Activated CD4-positive, alpha-beta T cell treated with anti-CD3 and anti-CD28 coated beads, Interleukin-2, amount 50 U/mL, for 1 hour (primary cell): ENCODE data around the gene LAMA3.
A peak's percentile ranks its signal among the peaks of the same experiment; 100 is the strongest.

Source experiments
- DNase-seq: peaks from one replicate; pipeline ENCODE4 v3.0.0-alpha.2; 2020

LAMA3 gene

DNA sequence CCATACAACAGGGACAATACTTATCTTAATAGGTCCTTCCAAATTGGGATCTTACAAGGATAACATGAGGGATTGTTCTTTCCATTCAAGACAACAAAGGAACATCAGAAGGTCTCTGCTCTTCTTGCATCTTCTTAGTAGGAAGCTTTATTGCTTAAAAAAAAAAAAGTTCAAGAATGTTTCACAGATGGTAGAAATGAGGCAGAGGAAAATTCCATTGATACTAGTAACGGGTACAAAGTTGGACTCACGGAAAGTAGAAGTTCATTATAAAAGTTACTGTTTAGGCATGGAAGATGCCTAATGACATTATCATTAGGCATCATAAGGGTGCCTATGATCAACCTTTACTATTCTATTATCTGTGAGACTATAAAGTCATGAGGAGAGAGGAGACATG lies 136.2 kb downstream of the LAMA3 start:
- no peak for DNase-seq

DNA sequence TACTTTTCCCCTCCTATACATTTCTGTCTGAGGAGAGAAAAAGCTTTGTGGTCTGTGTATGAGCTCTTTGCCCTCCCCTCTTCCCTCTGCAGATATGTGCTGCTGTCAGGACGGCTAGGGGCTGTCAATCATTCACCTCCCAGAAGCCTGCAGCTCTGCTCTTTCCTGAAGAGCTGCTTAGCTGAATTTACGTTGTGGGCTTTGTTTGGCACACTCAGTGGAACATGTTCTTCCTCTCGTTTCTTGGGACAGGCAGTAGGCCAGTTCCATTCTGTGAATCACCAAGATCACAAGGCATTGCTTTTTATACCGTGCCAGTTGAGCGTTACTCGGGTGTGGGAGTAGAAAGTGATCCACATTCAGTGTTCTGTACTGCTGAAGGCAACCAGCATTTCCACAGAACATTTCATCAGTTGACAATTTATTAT lies 136.7 kb downstream of the LAMA3 start:
- DNase-seq: no peak

DNA sequence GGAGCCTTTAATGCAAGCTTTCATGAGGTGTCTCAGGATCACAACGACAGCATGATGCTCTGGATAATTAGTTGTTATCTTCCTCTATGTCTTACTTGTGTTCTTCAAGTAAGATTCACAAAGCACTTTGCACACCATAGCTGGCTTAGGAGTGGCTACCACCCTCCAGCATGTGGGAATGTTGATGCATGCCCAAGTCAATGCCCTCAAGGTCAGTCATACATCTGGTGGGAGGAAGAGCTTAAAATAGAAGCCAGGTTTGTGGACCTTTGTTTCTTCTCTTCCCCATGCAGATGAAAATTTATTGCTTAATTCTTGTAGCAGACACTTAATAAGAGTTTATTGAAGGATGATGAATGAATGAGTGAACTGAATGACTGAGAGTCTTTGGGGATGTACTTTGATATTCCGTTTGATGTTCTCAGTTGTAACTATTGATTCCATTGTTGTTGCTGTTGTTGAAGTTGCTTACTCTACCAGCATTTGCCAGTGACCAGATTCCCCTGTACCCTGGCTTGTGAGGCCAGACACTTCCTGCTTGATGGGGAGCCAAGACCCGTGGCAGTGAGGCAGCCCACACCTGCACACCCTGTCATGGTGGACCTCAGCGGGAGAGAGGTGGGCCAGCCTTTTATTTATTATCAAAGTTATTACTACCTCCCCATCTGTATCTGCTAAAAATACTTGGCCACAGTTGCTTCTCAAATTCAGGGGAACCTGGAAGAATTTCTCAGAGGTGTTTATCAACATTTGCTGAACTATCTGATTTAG lies 137.8 kb downstream of the LAMA3 start:
- DNase-seq: no peak

- DNase-seq: no peak
Measured at GRCh38 chr18:23827681-23828080, 138.4 kb downstream of the LAMA3 start.

DNA sequence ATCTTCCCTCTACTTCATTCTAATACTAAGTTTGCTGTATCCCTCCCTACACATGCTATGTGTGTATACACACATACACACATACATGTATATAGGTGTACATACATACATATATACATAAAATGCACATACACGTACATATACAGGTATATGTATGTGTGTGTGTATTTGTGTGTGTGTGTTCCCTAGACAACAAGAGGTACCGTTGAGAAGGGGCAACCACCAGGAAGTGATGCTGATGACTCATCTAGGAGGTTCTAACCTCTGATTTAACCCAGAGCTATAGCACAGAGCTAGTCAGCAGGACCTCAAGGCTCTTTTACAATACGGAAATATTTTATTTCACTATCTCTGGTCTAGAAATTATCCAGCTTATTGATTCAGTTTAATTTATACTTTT lies 139.2 kb downstream of the LAMA3 start:
- peak; percentile 15 for DNase-seq

GRCh38 chr18:23832911-23833310 lies 143.7 kb downstream of the LAMA3 start:
- no peak for DNase-seq

- no peak for DNase-seq
Measured at GRCh38 chr18:23833714-23834113, 144.5 kb downstream of the LAMA3 start.

- no peak for DNase-seq
Measured at GRCh38 chr18:23835091-23835490, 145.8 kb downstream of the LAMA3 start.

GRCh38 chr18:23835506-23835905 lies 146.3 kb downstream of the LAMA3 start:
- DNase-seq: no peak

DNA sequence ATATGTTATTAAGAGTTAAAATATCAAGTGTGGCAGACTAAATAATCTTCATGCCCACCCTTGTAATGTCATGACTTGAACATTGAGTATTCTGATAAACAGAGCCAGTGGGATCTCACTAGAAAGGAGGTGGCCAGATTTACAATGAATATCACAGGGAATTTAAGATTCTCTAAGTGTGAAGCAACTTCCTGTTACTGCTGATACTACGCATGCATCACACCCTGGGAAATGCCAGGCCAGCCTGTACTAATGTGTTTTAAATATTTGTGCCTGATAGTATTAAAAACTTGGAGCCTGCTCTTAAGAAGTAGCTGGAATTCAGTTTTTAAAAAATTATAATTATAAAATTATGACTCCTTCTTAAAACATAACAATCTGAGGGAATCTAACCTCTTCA lies 148.3 kb downstream of the LAMA3 start:
- no peak for DNase-seq

DNA sequence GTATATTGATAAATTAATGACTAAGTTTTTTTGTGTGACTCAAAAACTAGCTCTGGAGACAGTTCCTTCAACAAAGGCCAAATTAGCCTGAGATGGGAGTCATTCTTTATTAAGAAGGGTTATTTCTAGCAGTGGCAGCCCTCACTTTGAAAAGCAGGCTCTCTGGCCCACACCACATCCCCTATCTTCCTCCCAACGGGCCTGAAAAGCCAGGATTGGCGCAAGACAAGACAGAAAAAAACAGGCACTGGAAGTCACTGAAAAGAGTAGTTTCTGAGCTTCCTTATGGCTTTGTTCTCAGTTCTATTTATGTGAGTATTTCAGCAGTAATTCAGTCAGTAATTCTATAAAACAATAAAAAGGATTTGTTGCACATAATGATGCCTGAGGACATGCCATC lies 149.0 kb downstream of the LAMA3 start:
- DNase-seq: no peak

GRCh38 chr18:23838801-23839366 lies 149.6 kb downstream of the LAMA3 start:
- no peak for DNase-seq

DNA sequence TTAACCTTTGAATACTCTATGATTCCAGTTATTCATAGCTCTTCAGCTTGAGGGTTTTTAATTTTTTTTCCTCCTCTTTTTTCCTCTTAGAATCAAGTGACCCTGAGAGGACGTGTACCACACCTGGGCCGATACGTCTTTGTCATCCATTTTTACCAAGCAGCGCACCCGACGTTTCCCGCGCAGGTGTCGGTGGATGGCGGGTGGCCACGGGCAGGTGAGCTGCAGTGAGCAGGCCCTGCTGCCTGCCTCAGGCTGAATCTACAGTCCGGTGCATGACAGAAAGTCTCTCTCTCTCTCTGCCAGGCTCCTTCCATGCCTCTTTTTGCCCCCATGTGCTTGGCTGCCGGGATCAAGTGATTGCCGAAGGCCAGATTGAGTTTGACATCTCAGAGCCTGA lies 153.1 kb downstream of the LAMA3 start:
- DNase-seq: no peak

DNA sequence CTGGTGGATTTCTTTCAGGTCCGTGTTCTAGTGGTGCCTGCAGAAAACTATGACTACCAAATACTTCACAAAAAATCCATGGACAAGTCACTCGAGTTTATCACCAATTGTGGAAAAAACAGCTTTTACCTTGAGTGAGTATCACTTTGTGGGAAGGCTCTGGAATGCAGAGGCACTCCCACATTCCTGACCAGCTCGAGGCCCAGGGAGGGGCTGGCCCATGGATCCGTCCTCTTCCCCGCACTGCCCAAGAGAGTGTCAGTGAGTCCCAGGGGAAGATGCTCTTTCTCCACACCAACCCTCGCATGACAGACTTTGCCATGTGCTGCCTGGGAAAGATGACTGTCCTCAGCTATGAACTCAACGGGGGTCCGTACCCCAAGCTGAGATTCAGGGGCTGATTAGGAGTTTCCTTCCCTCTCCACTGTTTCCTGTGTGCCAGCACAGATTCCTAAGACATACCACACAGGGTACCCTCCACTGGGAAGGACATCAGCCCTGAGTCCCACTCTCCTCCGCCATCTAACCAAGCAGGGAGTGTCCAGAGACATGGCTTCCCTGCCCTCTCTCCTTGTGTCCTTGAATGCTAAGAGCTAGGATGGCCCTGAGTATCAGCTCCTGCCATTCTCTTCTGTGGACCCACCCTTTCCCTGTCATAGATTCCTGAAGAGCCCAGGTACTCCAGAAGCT lies 155.9 kb downstream of the LAMA3 start:
- no peak for DNase-seq

- no peak for DNase-seq
Measured at GRCh38 chr18:23845988-23846630, 156.9 kb downstream of the LAMA3 start.

- no peak for DNase-seq
Measured at GRCh38 chr18:23847321-23847986, 158.2 kb downstream of the LAMA3 start.

- no peak for DNase-seq
Measured at GRCh38 chr18:23849141-23849540, 159.9 kb downstream of the LAMA3 start.

GRCh38 chr18:23850215-23850614 lies 161.0 kb downstream of the LAMA3 start:
- DNase-seq: no peak

- DNase-seq: no peak
Measured at GRCh38 chr18:23851470-23852002, 162.3 kb downstream of the LAMA3 start.

DNA sequence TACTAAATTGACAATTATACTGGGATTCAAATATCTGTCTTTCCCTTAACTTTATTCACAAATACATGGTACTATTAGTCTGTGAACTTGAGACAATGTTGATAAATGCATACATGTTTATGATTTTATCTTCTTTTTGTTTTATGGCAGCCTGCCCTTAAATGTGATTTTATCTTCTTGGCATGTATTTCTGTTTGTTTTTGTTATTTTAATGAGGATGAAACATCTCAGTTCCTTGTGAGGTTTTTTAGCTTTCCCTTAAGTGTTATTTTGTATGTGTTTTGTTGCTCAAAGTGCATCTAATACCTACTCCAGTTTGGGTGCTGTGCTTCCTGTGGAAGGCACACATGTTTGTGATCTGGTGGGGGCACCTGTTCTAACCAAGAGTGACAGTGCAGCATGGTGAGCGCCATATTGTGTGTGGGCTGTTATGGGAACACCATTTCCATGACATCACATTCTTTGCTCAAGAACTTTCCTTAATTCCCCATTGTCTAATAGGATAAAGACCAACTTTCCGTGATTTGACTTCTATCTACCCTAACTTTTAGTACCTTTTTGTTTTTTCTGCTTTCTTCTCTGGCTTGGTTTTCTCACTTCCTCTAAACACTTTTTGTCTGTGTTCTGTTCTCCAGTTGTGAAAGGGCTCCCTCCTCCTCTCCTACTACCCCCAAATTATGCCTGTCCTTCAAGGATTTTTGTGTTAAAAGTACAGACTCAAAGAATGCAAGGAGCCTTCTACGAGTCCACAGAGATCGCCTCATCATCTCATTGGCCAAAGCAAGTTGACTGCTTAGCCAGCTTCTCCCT lies 163.2 kb downstream of the LAMA3 start:
- no peak for DNase-seq

DNA sequence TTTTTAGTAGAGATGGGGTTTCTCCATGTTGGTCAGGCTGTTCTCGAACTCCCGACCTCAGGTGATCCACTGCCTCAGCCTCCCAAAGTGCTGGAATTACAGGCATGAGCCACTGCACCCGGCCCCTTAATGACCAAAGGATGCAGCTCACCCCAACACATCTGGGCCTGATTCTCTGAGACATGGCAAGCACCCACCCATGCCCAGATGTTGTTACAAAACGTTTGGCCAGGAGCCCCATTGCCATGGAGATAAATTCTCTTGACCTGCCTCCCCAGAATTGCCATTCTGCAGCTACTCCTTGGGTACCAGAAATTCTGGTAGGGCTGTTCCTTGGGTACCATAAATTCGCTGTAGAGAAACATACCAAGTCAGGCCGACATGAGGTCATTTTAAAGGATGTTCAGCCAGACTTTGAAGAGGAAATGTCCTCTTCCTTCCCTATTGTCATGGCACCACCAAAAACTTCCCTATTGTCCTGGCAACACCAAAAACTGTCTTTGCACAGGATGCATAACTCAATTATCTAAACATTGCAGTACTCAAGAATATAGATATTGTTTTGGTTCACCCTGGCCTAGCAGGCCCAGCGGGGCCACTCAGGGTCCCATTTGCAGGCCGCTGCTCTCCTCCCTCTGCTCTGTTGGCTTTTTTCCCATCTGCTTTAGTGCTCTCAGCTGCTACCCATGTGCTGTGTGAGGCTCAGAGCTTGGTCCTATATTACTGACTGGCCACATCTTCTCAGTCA lies 164.4 kb downstream of the LAMA3 start:
- no peak for DNase-seq
